GM12874 (cell line): ENCODE data around the gene CAPS2.

Experiments used
- TF ChIP-seq, protein P1 (sequence below): IDR thresholded peaks from 2 replicates; pipeline ENCODE4 v1.5.1; 2011; ENCODE audit warnings: low read depth, mild to moderate bottlenecking, control low read depth, low read length, moderate library complexity; ENCODE audit not compliant: insufficient read depth

The CAPS2 gene

DNA sequence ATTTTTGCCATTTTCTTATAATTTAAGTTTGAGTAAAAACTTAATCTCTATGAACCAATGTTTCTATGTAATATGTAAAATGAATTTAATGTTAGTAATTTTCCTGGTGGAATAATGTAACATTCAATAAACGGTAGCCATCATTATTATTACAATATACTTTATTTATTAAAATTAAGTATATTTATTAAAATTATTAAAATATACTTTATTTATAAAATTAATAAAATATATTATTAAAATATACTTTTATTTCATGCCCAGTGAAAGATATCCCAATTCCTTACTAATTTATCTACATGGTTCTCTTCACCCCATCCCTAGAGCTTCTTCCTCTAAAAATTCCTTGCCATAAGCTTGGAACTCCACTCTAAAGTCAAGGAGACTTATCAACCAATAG lies 2.5 kb downstream of the CAPS2 start:
- TF ChIP-seq, protein P1, sequence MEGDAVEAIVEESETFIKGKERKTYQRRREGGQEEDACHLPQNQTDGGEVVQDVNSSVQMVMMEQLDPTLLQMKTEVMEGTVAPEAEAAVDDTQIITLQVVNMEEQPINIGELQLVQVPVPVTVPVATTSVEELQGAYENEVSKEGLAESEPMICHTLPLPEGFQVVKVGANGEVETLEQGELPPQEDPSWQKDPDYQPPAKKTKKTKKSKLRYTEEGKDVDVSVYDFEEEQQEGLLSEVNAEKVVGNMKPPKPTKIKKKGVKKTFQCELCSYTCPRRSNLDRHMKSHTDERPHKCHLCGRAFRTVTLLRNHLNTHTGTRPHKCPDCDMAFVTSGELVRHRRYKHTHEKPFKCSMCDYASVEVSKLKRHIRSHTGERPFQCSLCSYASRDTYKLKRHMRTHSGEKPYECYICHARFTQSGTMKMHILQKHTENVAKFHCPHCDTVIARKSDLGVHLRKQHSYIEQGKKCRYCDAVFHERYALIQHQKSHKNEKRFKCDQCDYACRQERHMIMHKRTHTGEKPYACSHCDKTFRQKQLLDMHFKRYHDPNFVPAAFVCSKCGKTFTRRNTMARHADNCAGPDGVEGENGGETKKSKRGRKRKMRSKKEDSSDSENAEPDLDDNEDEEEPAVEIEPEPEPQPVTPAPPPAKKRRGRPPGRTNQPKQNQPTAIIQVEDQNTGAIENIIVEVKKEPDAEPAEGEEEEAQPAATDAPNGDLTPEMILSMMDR = no peak

DNA sequence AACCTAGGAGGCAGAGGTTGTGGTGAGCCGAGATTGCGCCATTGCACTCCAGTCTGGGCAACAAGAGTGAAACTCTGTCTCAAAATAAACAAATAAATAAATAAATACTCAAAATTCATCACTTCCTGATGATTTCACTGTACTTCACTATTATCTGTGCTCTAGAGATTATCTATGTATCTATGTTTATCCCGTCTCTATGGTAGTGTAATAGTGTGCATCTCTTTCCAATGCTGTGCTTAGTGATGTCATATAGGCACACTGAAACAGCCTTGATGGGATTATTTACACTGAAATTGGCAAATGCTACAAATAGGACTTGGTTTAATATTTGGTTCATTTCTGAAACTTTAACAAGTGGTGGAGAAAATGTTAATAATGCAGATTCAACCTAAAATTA lies 6.5 kb downstream of the CAPS2 start:
- TF ChIP-seq, protein P1 = no peak

DNA sequence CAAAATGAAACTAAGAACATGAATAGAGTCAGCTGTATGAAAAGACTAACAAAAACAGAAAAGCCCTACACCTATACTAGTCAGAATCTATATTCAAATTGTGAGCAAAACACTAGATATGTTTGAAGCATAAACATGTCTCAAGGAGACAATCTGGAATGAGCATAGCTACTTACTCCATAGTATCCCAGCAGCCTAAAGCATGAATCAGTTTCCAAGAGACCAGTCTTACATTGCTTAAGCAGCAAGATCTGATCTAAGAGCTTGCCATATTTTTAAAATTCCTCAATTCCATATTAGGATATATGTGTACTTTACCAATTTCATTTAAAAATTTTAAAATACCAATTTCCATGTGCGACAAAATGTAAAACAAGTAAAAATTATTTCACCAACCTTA lies 7.7 kb downstream of the CAPS2 start:
- TF ChIP-seq, protein P1 = no peak

DNA sequence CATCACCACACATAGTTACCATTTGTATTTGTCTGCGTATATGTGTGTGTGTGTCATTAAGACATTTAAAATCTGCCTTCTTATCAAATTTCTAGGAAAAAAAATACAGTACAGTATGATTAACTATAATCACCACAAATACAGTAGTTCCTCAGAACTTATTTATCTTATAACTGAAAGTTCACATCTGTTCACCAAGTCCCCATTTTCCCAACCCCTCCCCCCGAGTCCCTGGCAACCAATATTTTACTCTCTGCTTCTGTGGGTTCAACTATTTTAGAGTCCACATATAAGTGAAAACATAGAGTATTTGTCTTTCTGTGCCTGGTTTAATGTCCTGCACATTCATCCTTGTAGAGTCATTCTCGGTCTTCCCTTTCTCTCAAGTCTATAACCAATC lies 12.3 kb downstream of the CAPS2 start:
- TF ChIP-seq, protein P1 = no peak

DNA sequence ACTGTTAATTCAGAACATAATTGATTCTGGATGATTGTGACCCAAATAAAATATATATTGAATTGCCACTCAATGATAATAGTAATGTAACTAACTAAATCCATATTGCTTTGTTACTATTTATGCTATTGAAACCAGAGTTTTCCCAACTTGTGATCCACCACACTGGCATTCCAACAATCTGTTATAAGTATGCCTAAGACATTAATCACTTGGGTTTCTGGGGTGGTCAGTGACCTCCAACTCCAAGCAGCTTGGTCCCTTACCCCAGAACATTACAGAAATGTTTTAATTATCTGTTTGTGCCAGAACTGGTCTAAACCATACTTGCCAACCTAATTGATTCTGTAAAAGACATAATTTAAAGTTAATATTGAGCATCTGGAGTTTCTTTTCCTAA lies 14.6 kb downstream of the CAPS2 start:
- TF ChIP-seq, protein P1 = no peak

DNA sequence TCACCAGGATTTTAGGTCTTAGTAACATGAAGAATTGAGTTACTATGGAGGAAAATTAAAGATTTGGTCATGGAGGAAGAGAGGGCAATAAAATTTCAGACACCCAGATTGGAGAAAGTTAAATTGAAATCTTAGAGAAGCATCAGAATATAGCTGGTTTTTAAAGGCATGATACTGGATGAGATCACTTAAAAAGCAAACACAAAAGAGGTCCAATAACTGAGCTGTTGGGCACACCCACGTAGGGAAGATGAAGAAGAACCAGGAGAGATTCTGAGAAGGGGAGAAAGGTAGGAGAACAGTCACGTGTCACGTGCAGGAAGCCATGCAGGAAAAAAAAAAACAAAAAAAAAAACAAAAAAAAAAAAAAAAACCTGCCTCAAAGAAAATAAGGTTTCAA lies 18.8 kb downstream of the CAPS2 start:
- TF ChIP-seq, protein P1 = no peak

DNA sequence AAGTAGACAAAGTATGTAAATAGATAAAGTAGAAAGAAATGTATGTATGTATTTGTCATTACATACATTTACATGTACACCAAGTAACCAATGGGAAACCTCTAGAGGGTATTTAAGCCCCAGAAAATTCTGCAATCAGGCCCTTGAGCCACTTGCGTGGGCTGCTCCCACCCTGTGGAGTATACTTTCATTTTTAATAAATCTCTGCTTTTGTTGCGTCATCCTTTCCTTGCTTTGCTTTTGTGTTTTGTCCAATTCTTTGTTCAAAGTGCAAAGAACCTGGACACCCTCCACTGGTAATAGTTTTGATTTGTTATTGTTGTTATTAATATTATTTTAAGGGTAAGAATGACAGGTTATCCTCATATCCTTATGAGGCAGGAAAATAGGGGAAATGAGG lies 21.8 kb downstream of the CAPS2 start:
- TF ChIP-seq, protein P1 = no peak
